SHP77 treated with DMSO at 0.1 percent for 48 hours (cell line): ENCODE measurements around the gene GOLGA6L4.
"Not testable (repeated sequence)": the region's sequence is repeated elsewhere in the genome, so short reads cannot be mapped to it uniquely, and the experiment has no call there.

ENCODE experiments used
- DNase-seq: peaks from one replicate; lab custom pipeline; 2025; lab: John Stamatoyannopoulos, UW

The GOLGA6L4 gene

GRCh38 chr15:84235573-84235972 lies at the start of gene GOLGA6L4:
TSS of gene GOLGA6L4 (plus strand) at chr15:84235773. CDS start at chr15:84235835, 62 bp downstream.
- not testable (repeated sequence) for DNase-seq

- not testable (repeated sequence) for DNase-seq
These were observed 42.6 kb upstream of the GOLGA6L4 start for GRCh38 chr15:84192982-84193381.

- DNase-seq = not testable (repeated sequence)
These were observed 40.0 kb upstream of the GOLGA6L4 start for GRCh38 chr15:84195603-84196002.

- DNase-seq = not testable (repeated sequence)
These were observed 38.9 kb upstream of the GOLGA6L4 start for GRCh38 chr15:84196530-84197188.

GRCh38 chr15:84199865-84200264 lies 35.7 kb upstream of the GOLGA6L4 start:
- not testable (repeated sequence) for DNase-seq

- DNase-seq = not testable (repeated sequence)
These were observed 10.9 kb downstream of the GOLGA6L4 start for GRCh38 chr15:84246441-84246840.
